ENCODE results near the gene RASAL2.
"Not testable (repeated sequence)": the region's sequence is repeated elsewhere in the genome, so short reads cannot be mapped to it uniquely, and the experiment has no call there.

RASAL2 gene

DNA sequence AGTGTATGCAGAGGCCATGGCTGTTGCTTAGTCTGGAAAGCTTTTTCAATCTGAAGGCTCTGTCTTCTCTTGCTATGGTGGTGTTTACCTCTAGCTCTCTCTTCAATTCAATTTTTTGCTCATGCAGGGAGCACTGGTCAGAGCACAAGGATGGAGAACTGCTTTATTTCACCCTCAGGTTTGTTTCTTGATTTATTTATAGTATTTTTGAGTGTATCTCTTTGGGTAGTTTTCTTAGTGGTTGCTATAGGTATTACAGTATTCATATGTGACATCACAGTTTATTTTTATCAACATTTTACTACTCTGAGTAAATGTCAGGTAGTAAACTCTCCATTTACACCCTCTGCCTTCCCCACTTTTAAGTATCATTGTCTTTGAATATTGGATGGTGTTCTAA is 147.9 kb downstream of the RASAL2 start:
- DNase-seq: no peak

DNA sequence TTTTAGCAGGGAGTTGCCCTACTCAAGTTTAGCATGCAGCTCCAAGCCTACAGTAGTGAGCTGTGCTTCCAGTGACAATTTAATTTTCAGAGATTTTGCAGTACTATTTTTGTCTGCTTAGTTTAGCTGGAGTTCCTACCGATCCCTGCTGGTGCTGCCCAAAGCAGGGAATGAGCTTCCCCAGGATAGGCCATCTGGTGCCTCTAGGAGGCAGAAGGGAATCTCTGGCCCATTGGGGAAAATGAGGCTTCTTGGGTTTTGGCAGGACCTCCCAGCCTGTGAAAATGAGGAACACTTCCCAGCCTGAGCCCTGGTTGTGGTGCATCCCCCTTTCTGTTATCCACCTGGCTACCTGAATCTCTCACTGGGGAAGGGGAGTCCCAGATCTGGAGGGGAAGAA is 149.2 kb downstream of the RASAL2 start:
- no peak for DNase-seq

DNA sequence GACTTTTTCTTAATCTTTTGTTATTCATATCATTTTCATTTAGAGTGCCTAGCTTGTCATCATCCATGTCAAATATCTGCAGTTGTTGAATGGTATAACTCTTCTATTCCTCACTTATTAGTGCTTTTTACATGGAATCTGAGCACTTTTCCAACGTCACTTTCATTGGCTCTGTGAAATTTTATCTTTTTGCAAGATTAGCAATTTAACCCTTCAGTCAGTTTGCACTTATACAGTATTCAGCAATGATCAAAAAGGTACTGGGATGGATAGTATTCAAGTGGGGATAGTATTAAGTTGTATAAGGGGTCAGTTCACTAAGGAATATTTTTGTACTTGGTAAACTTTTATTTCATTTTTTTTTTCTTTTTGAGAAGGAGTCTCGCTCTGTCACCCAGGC is 150.0 kb downstream of the RASAL2 start:
- no peak for DNase-seq

DNA sequence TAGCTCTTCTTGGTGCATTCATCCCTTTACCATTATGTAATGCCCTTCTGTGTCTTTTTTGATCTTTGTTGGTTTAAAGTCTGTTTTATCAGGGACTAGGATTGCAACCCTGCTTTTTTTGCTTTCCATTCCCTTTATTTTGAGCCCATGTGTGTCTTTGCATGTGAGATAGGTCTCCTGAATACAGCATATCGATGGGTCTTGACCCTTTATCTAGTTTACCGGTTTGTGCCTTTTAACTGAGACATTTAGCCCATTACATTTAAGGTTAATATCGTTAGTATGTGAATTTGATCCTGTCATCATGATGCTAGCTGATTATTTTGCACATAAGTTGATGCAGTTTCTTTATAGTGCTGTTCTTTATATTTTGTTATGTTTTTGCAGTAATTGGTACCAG is 154.4 kb downstream of the RASAL2 start:
- DNase-seq: not testable (repeated sequence)

DNA sequence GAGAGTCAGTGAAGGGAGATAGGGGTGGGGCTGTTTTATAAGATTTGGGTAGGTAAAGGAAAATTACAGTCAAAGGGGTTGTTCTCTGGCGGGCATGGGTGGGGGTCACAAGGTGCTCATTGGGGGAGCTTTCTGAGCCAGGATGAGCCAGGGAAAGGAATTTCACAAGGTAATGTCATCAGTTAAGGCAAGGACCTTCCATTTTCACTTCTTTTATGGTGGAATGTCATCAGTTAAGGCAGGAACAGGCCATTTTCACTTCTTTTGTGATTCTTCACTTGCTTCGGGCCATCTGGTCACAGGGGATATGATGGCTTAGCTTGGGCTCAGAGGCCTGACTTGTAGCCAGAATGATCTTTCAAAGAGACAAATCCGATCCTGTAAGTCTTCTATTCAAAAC is 159.7 kb downstream of the RASAL2 start:
- not testable (repeated sequence) for DNase-seq

DNA sequence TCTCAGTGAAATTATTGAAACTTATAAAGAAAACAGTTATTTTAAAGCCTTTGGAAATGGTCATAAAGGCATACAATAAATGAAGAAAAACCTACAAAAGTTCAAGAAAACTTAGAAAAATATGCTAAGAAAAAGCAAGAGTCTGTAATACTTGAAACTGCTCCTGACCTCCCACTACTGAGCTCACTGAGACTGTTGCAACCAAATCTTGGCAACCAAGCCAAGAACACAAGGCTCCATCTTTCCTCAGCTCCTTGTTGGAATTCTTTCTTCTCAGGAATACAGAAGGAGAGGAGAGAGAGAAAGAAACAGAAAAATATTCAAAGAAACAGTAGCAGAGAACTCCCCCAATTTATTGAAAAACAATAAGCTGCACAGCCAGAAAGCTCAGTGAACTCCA is 160.5 kb downstream of the RASAL2 start:
- DNase-seq: no peak

DNA sequence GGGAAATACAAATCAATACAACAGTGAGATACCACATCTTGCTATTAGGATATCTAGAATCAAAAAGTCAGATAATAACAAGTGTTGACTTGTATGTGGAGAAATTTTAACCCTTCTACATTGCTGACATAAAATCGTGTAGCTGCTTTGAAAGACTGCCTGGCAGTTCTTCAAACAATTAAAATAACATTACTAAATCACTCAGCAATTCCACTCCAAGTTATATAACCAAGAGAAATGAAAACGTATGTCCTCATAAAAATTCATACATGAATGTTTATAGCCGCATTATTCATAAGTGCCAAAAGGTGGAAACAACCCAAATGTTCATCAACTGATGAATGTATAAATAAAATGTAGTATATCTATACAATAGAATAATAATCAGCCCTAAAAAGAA is 164.6 kb downstream of the RASAL2 start:
- no peak for DNase-seq

DNA sequence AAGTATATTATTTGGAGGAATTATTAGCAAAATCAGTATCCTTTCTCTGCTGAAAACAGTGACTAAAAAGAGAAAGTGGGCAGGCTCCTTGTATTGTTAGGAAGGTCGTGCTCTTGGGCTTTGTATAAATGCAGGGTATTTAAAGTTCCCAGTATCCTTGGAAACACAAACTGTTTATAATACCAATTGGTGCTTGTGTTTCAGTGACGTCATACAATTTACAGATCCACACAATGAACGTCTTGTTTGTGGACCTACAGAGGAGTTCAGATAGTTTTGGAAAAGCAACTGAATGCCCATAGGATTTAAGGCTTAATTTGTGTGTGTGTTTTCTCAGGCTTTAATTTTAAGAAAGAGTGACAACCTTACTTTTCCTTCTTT is 168.2 kb downstream of the RASAL2 start:
- no peak for DNase-seq

DNA sequence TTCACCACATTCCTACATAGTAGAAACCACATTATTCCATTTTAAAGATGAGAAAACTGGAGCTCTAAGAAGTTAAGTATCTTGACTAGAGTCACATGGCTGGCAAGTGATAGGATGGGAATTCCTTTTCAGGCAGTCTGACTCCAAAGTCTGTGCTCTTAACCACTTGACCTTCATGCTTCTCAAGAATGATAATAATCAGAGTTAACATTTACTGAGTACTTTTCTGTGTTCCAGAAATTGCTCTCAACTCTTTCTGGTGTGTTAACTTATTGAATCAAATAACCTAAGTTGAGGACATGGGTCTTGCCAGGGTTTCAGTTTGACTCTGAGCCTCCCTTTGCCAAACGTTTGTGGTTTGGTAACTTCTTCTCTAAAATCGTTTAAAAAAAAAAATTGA is 169.4 kb downstream of the RASAL2 start:
- DNase-seq: no peak

DNA sequence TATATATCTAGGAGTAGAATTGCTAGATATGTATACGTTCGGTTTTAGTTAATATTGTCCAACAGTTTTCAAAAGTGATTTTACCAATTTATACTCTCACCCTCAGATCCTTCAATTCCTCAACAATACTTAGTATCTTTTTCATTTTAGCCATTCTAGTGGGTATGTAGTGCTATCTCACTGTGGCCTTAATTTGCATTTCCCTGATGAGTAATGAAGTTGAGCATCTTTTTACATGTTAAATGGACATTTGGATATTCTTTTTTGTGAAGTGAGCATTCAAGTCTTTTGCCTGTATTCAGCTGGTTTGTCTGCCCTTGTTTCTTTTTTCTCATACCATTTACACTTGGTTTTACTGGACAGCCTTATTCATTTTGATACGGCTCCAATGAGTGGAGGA is 172.2 kb downstream of the RASAL2 start:
- DNase-seq: no peak

DNA sequence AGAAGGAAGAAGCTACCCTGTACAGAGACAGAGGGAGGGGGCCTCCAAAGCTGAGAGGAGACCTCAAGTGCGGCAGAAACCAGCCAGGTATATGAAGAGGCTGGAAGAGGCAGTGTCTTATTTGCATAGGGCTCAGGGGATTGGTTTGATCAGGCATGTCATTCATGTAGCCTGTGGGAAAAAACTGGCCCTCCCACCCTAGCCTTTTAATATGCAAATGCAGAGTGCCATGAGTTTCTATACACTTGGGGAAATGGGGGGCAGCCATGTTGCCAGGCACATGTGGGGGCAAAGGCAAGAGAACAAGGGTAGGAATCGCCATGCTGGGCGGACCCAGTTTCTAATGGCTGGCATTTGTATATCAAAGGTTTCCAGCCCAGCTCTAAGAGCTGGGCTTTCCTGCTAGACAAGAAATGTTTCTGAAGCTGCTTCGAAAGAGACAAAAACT is 172.7 kb downstream of the RASAL2 start:
- peak; percentile 84 for DNase-seq

DNA sequence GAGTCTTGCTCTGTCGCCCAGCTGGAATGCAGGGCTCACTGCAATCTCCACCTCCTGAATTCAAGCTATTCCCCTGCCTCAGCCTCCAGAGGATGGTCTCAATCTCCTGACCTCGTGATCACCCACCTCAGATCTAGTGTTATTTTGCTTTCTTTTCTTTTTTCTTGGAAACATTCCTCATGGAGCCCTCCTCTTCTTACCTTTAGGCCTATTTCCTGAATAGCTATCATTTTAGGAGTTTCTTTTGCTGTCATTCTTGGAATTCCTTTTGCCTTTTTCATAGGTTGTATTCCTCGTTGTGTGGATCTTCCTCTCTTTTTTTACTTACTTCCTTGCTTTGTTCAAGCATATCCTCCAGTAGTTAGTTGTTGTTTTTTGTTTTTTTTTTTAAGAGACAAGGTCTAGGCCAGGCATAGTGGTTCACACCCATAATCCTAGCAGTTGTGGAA is 173.8 kb downstream of the RASAL2 start:
- peak; percentile 89 for DNase-seq

DNA sequence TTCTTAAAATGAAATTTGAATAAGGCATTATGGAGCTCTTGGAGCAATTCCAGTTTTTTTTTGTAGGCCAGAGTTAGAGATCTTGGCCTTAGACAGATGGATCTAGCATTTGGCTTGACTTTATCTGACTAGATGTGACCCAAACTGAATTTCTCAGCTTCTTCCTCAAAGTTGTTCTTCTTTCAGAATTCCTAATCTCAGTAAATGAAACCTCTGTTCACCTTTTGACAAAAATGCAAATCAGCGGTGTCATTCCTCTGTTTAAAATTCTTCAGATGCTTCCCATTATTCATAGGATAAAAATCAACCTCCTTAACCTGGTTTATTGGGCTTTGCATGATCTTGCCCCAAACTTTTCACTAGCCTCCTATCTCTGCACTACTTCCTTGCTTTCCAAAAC is 177.6 kb downstream of the RASAL2 start:
- no peak for DNase-seq

DNA sequence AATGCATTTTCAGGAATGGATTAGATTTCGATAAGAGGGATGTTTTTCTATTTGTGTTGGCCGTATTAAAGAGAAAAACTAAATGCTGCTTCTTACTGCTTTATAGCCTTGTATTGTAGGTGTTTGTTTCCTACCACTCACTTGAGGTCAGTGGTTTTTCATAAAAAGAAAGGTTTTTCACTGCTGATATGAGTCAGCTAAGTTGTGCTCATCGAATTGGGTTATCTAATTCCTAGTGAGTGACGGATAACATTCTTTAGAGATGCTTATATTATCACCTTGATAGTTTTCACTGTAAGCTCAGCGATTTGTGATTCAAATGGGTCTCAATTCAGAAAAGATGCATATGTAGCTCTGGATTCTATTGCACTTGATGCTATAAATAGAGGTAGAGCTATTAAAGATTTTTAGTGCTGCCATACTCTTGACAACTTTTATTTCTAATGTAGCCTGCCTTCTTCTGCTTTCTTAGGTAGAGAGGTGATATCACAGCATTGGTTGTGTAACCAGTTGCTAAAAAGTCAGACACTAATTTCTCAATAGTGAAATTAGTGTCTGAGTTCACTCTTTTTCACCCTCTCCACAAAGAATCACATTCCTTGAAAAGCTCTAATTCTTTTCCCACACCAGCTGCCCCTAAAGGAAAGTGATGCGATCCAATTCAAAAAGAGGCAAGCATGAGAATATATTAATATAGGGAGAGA is 180.0 kb downstream of the RASAL2 start:
- no peak for DNase-seq

DNA sequence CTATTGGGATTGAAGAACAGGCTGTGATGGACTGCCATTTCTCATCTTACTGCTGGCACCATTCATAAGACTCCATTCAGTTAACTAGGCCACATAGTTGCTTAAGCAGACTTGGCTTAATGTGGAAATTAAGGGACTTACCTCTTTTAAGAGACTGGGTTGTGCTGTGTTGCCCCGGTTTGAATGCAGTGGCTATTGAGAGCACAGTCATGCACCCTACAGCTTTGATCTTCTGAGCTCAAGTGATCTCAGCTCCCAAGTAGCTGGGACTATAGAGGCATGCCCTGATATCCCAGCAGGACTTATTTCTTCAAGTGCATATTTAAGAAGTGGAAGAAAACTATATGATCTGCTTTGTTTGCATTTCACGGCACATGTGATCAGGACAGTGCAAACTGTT is 181.1 kb downstream of the RASAL2 start:
- DNase-seq: peak; percentile 73

DNA sequence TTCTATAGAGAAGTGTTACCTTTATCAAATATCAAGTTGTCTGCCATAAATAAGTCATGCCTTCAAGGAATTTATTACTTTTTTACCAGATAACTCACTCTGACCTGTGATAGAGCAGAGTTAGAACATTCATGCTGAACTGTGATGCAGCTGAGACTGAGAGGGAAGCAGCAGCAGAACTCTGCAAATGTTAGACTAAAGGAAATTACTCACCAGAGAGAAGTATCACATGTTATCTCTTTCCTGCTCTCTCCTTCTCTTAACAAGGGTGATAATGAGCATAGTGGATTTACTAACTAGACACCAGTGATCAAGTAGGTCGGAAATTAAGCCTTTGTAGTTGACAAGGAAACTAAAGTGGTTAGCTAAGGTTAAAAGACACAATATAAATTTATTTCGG is 181.6 kb downstream of the RASAL2 start:
- no peak for DNase-seq

DNA sequence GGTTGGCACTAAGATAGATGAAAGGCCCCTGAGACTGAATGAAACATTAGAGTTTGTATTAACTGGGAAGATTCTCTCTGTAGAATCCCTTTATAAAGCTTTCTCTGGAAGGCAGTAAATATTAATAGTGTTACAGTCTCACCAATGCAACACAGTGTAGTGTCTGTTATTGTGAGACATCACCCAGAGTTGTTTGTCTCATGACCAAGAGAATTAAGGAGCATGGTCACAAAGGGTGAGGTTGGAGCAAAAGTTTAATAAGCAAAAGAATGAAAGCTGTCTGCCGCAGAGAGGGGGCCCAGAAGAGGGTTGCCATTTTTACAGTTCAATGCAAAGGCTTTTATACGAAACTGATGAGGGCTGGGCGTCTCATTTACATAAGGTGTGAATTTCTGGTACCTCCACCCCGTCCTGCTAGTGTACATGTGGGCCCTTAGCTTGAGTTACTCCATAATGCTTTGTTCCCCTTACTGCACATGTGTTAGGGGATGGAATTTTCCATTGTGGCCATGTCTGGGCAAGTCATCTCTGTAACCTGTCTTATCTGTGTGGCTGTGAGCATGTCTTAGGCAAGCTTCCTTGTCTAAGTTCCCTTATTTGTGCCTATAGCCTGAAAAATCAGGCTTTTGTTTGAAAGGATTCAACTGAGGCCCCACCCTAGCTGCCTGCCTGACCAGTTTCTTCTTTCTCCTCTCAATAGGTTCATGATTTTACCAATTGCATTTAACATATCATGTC is 184.1 kb downstream of the RASAL2 start:
- DNase-seq: no peak

DNA sequence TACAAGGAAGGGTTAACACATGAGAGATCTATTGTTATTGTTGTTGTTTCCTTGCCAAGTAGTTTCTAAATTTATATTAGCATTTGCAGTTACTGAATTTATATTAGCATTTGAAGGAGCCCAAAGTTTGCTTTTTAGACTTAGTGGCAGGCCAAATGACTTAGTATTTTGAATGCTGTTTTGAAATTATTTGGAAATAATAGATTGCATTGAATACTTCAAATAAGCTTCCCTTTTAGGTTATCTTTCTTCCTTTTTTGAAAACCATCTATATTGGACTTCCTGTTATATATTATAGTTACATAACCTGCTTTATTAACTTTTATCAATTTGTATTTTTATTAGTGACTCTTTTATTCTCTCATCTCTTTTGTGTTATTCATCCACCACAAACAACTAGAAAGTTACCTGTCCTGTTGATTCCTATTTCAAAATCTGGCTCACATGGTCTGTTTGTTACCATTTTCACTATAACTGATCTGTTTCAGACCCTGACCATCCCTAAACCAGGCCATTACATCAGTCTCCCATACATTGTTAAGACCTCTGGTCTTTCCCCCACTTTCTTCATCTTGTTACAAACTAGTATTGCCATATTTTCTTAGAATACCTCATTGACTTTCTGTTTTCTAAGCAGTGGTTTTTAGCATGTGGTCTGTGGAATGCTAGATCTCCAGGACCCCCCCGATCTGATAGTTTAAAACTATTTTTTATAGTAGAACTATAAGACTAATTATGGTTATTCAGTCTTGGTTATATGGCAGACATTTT is 185.2 kb downstream of the RASAL2 start:
- no peak for DNase-seq

DNA sequence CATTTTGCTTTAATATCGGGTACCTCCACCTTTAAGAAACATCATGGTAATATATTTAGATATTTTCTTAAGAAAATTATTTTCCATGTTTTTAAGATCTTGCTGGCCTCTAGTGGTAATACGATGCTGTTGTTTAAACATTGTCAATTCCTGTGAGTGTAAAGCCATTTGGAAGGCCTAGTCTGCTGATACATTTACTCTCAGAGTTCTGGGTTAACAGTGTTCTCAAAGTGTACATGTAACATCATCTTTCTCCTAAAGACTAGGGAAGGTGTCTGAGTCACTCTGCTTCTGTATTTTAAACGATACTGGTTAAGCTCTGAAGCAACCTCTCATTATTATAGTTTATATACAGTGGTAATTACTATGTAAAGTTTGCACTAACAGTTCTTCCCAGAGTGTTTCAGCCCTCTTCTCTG is 189.1 kb downstream of the RASAL2 start:
- no peak for DNase-seq

DNA sequence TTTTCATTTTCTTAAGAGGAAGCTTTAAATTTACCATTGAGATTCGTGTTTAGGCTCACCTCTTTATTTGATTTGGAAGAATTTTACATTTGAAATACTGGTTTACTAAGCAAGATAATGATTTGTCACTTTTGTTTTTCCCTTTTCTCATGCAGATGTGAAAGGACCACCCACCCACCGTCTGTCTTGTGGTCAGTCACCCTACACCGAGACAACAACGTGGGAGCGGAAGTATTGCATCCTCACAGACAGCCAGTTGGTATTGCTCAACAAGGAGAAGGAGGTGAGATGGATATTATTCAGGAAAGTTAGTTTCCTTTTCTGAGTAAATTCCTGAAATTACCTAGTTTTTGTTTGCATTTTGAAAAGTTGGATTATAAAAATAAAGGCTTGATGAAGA is 189.5 kb downstream of the RASAL2 start:
- DNase-seq: no peak

DNA sequence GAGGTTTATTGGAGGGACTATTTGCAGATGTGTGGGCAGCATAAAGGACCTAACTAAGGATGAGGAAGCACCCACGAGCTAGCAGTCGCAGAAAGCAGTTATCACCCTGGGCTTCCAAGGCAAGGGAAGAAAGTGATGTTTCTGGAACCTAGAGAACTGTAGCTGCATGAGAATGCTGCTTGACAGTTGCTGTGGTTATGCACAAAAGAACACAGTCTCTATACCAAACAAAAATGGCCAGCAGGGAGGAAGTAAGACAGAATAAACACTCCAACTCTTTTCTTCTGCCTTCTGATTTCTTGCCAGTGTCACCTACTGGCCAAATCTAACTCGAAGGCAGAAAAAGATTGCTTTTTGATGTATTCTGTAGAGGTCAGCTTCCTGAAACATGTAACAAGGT is 190.2 kb downstream of the RASAL2 start:
- DNase-seq: no peak

DNA sequence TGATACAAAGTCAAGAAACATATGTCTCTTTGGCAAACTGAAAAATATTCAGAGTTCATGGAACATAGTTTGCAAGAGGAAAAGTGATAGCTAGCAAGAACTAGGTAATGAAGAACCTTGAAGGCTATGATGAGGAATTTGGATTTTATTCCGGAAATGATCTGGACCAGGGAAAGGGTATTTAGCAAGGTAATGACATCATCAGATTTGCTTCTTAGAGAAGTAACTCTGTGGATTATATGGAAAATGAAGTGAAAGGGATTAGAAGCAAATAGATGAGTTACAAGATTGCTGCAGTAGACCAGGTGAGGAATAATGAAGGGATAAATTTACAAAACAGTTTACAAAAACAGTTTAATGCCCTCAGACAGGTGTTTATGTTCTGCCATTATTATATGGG is 197.3 kb downstream of the RASAL2 start:
- DNase-seq: no peak

DNA sequence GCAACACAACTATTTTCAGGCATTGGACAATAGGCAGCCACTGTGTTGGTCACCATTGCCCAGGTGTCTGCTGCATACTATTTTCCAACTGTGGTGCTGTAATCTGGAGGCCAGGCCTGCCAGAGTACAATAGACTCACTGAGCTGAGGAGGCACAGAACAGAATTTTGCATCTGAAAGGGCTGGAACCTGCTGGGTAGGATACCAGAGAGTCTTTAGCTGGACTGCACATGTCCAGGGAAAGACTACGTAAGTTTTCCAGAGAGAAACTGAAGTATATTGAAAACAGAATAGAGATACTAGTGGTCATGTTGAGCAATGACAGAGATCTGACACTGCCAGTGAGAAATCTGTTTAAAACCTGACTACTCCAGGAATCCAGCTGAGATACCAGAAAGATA is 200.8 kb downstream of the RASAL2 start:
- peak; percentile 87 for DNase-seq

DNA sequence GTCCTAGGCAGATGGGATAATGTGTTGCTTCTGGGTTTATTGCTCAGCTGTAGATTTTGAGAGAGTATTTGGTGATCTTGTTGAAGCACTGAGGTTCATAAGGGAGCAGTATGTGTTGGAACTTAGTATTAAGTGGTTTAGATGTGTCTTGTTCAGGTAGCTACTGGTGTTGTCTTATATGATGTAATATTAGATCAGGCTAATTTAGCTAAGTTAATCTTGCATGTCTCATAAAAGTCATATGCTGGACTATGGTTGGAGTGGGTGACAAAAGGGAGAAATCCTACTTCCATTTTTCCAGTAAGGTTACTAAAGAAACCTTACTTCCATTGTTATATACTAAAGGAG is 206.4 kb downstream of the RASAL2 start:
- no peak for DNase-seq

Data from islet precursor cell (in vitro differentiated cells).